Esophagus muscularis mucosa (tissue), 3 donors: Measurements from ENCODE around the gene TAF6.
A peak's percentile ranks its signal among the peaks of the same experiment; 100 is the strongest.

ENCODE experiments used
- POLR2A ChIP-seq: fragments of 450-650 bp; IDR thresholded peaks from one replicate; pipeline ENCODE4 v1.6.1; 2017; ENCODE audit warnings: antibody characterized with exemption, moderate library complexity, mild to moderate bottlenecking, low read depth
- POLR2AphosphoS5 ChIP-seq, 2 donors: sonication (generic); formaldehyde crosslinking; IDR thresholded peaks; one replicate each; pipeline ENCODE4 v1.6.1; 2017; ENCODE audit warnings: antibody characterized with exemption in 2 of 2
- TF ChIP-seq, protein P1 (sequence below), 3 experiments: fragments of 200-600 bp in 2 of 3; fragments of 450-650 bp in 1 of 3; sonication (generic) in 2 of 3; IDR thresholded peaks; one replicate each; pipeline ENCODE4 v1.5.1; 2017 to 2019; ENCODE audit warnings: antibody characterized with exemption in 3 of 3, mild to moderate bottlenecking in 2 of 3, moderate library complexity in 1 of 3

DNA sequence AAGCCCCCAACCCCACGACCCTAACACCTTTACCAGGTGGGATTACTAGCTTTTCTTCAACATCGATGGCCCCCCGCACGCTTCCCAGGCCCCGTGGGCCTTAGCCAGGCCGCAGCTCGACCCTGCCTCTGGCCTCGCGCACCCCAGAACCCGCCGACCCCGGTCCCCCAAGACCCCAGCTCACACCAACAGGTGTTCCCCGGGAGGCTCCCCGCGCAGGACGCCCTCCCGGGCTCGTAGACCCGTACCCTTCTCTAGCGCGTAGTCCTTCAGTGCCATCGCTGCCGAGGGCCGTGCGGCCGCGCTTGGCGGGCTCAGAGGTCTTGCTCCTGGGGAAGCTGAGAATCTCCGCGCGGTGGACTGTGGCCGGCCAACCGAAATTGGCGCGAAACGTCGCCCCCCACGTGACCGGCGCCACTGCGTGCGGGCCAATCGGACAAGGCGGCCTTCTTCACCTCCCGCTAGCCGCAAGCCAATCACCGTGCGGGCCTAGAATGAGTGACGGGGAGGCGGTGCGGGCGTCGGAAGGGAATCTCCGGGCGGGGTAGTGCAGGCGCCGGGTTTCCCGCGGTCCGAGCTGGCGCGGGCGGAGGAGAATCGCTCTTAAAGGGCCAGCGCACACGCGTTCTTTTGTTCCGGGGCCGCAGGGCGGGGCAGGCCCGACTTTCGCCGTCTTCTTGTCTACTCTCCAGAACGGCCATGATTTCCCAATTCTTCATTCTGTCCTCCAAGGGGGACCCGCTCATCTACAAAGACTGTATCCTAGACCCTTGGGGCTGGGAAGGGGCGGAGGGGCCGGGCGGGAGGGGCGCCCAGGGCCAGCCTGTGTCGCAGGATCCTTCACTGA is 17.9 kb downstream of the TAF6 start, which contains the start of the genes AP4M1 and MCM7:
- no peak for TF ChIP-seq POLR2A
- TF ChIP-seq, protein P1, sequence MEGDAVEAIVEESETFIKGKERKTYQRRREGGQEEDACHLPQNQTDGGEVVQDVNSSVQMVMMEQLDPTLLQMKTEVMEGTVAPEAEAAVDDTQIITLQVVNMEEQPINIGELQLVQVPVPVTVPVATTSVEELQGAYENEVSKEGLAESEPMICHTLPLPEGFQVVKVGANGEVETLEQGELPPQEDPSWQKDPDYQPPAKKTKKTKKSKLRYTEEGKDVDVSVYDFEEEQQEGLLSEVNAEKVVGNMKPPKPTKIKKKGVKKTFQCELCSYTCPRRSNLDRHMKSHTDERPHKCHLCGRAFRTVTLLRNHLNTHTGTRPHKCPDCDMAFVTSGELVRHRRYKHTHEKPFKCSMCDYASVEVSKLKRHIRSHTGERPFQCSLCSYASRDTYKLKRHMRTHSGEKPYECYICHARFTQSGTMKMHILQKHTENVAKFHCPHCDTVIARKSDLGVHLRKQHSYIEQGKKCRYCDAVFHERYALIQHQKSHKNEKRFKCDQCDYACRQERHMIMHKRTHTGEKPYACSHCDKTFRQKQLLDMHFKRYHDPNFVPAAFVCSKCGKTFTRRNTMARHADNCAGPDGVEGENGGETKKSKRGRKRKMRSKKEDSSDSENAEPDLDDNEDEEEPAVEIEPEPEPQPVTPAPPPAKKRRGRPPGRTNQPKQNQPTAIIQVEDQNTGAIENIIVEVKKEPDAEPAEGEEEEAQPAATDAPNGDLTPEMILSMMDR (IDR thresholded peaks at IDR 0.05) = no peak
- peak; percentile 74 to 90 for TF ChIP-seq POLR2AphosphoS5 (IDR thresholded peaks at IDR 0.05)
